Adrenal gland (tissue), 5 donors: ENCODE results near the gene AGBL1.

ENCODE experiments used
- POLR2A ChIP-seq, 2 donors: fragments of 450-650 bp; IDR thresholded peaks; one replicate each; pipeline ENCODE4 v1.6.1; 2017; ENCODE audit warnings: antibody characterized with exemption in 2 of 2, mild to moderate bottlenecking in 2 of 2, moderate library complexity in 1 of 2
- TF ChIP-seq, protein P1 (sequence below), 6 experiments: fragments of 450-650 bp in 4 of 6; fragments of 200-600 bp in 2 of 6; sonication (generic) in 1 of 6; IDR thresholded peaks; 1 replicate in 5 of 6; 2 replicates in 1 of 6; pipeline versions ENCODE4 v1.5.1 to v1.8.0; 2016 to 2021; ENCODE audit warnings: antibody characterized with exemption in 6 of 6, mild to moderate bottlenecking in 2 of 6, moderate library complexity in 1 of 6
- donor health status: DM: no; HTN: no; CAD: no.

DNA sequence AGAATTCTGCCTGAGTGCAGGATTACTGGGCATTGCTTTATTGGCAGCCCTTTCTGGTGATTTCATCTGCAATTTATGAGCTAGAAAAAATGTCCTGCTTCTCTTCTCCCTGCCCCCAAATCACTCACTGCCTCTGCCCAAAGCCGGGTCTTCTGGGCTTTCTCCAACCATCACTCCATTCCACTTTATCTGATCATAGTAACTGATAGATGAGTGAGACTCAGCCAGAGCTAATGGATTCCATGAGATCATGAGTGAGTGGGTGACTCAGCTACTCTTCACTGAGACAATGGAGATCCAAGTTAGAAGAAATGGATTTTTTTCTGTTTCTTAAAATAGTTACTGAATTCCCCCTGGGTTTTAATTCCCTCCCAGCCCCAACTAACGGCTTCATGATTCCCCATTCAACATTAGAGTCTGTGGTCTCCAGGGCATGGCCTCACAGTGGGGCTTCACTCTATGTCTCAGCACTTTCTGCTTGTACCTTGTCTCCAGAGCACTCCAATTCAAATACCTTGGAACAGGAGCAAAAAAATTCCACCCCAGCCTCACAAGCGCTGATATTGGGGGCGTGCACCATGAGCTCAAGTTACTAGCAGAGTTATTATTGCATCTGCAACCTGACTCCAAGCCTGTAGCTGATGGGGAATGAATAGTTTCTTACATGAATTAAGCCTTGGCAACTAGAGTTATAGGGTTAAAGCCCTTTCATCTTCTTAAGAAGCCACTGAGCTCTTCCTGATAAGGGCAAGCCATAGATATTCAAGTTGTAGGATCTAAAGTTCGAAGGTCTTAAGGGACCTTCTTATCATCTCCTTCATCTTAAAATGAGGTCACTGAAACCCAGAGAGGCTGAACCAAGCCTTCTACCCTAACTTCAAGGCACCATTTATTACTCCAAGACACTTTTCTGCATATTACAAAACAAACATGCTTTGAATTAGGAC is 85.9 kb downstream of the AGBL1 start:
- TF ChIP-seq, protein P1, sequence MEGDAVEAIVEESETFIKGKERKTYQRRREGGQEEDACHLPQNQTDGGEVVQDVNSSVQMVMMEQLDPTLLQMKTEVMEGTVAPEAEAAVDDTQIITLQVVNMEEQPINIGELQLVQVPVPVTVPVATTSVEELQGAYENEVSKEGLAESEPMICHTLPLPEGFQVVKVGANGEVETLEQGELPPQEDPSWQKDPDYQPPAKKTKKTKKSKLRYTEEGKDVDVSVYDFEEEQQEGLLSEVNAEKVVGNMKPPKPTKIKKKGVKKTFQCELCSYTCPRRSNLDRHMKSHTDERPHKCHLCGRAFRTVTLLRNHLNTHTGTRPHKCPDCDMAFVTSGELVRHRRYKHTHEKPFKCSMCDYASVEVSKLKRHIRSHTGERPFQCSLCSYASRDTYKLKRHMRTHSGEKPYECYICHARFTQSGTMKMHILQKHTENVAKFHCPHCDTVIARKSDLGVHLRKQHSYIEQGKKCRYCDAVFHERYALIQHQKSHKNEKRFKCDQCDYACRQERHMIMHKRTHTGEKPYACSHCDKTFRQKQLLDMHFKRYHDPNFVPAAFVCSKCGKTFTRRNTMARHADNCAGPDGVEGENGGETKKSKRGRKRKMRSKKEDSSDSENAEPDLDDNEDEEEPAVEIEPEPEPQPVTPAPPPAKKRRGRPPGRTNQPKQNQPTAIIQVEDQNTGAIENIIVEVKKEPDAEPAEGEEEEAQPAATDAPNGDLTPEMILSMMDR (IDR thresholded peaks at IDR 0.05) = no peak
- TF ChIP-seq POLR2A (IDR thresholded peaks at IDR 0.05) = no peak
